ENCODE results near the gene KLHL8.

Gene KLHL8

GRCh38 chr4:87130985-87131703, 89.3 kb downstream of the KLHL8 start:
- Histone ChIP-seq H3K4me1 (no peaks in the 10 kb centered on the region), H3K27me3 (no peaks in the 10 kb centered on the region), H3K9me3 (no peaks in the 10 kb centered on the region), H3K4me3 (ENCODE audit: low read depth, low read length) (no peak overlapping the region), H3K36me3 (peaks cover 70% of the 10 kb centered on the region)
- no peak for DNase-seq
- no peak for TF ChIP-seq CTCF (IDR thresholded peaks at IDR 0.05; ENCODE audit: low read depth, low read length)

GRCh38 chr4:87129681-87130080, 90.7 kb downstream of the KLHL8 start:
- H3K36me3 ChIP-seq = peaks cover 81% of the 10 kb centered on the region
- no peak for DNase-seq
- TF ChIP-seq CTCF (IDR thresholded peaks at IDR 0.05; ENCODE audit: low read depth, low read length) = no peak
- no peaks in the 10 kb centered on the region for H3K4me1 ChIP-seq
- H3K4me3 ChIP-seq (ENCODE audit: low read depth, low read length) = no peak overlapping the region
- H3K9me3 ChIP-seq = no peaks in the 10 kb centered on the region
- no peaks in the 10 kb centered on the region for H3K27me3 ChIP-seq

GRCh38 chr4:87128006-87128705, 92.3 kb downstream of the KLHL8 start:
- Histone ChIP-seq H3K9me3 (no peaks in the 10 kb centered on the region), H3K36me3 (peaks cover 72% of the 10 kb centered on the region), H3K4me1 (no peaks in the 10 kb centered on the region), H3K4me3 (ENCODE audit: low read depth, low read length) (no peak overlapping the region), H3K27me3 (no peaks in the 10 kb centered on the region)
- no peak for DNase-seq
- TF ChIP-seq CTCF (IDR thresholded peaks at IDR 0.05; ENCODE audit: low read depth, low read length) = no peak

GRCh38 chr4:87126056-87126455, 94.4 kb downstream of the KLHL8 start:
- no peaks in the 10 kb centered on the region for H3K4me1 ChIP-seq
- peaks cover 54% of the 10 kb centered on the region for H3K36me3 ChIP-seq
- DNase-seq = no peak
- no peak overlapping the region for H3K4me3 ChIP-seq (ENCODE audit: low read depth, low read length)
- no peak for TF ChIP-seq CTCF (IDR thresholded peaks at IDR 0.05; ENCODE audit: low read depth, low read length)
- H3K9me3 ChIP-seq = no peaks in the 10 kb centered on the region
- no peaks in the 10 kb centered on the region for H3K27me3 ChIP-seq

- no peak overlapping the region for H3K4me3 ChIP-seq (ENCODE audit: low read depth, low read length)
- no peaks in the 10 kb centered on the region for H3K4me1 ChIP-seq
- no peak for DNase-seq
- no peaks in the 10 kb centered on the region for H3K27me3 ChIP-seq
- H3K36me3 ChIP-seq = peaks cover 41% of the 10 kb centered on the region
- no peak for TF ChIP-seq CTCF (IDR thresholded peaks at IDR 0.05; ENCODE audit: low read depth, low read length)
- H3K9me3 ChIP-seq = no peaks in the 10 kb centered on the region
Observed at GRCh38 chr4:87122252-87122651, 98.2 kb downstream of the KLHL8 start.
